Stimulated activated CD4-positive, alpha-beta T cell treated with anti-CD3 and anti-CD28 coated beads, Interleukin-2, amount 100 ng/mL, for 48 hours (primary cell): ENCODE data around the gene FZD1.

Source experiments
- DNase-seq, 2 donors: peaks; one replicate each; pipeline ENCODE4 v3.0.0-alpha.2; 2020

The FZD1 gene

GRCh38 chr7:91264046-91264923 lies at the start of gene FZD1:
Gene FZD1 (plus strand): TSS chr7:91264433. CDS start chr7:91264881, 448 bp downstream.
- peak; percentile 52 to 54 for DNase-seq

DNA sequence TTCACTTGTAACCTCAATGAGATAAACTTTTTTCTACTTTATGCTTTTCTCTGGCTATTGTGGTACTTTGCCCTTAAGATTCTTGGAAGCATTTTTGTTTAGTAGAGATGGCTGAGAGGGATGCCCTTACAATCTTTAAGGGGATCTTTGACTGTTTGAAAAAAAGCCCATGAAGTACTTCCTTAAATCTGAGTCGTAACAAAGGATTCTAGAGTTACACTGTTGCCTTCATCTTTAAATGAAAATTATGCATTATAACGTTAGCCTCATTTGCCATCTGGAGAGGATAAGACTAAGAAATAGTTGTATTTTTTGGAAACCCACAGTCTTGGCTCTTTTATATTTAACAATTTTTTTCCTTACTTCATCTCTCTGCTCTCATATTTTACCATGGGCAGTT lies 37.8 kb upstream of the FZD1 start:
- DNase-seq, result no peak

DNA sequence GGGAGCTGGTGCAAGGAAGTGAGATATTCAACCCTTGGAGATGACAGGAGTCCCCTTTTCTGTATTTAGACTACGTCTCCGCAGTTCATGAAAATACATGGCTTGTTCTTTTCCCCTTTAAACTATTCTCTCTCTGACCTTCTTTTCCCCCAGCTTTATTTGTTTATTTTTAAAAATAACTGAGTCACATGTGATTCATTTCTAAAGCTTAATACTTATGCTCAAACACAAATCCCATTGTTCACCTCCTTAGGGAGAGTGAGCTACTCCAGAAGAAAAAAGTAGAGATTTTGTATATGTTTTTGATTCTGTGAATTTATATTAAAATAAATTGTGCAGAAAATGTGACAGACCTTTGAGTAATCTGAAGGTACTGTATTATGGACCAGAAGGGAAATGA lies 35.9 kb upstream of the FZD1 start:
- no peak for DNase-seq

DNA sequence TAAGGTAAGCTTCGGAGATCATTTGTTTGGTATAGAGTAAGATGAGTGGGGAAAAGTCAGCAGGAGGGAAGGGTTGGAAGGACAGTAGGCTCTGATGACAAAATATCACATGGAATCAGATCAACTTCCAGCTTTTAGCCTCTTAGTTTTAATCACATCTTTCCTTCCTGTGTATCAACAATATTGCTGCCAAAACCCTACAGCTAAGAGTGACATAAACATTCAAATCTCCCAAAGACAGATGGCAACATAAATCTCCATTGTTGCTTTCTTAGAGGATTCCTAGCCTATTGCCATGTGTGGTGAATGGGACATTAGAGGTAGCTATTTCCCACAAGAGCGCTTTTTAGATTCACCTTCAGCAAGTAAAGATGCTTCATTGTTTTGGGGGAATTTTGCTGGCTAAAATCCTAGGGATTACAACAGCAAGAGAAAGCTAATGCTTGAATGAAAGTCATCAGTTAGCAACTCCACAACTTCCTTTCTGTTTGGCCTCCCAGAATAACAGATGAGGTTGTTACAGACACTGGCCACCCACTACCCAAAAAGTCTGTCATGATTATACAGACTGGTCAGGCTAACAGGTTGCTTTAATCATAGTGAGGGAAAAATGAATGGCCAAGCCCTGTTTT lies 35.2 kb upstream of the FZD1 start:
- no peak for DNase-seq

DNA sequence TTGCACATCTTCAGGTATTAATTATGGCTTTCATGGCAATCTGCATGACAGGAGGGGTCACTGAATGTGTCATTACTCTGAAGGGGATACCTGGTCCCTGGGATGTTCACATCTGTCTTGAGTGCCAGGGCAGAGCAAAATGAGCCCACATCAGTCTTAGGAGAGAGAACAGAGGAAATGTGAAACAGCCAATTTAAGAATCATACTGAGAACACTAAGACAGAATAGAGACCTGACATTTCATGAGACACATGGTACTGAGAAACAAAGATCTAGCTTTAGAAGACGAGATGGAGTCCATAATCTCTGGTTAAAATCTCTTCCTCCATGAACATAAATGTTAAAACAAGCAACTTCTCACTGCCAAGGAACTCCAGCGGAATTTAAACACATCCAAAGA lies 34.1 kb upstream of the FZD1 start:
- DNase-seq, result no peak

GRCh38 chr7:91230503-91230902 lies 33.7 kb upstream of the FZD1 start:
- DNase-seq, result no peak

GRCh38 chr7:91233212-91233611 lies 31.0 kb upstream of the FZD1 start:
- DNase-seq, result no peak

- no peak for DNase-seq
These were observed 28.9 kb upstream of the FZD1 start for GRCh38 chr7:91235211-91235832.

DNA sequence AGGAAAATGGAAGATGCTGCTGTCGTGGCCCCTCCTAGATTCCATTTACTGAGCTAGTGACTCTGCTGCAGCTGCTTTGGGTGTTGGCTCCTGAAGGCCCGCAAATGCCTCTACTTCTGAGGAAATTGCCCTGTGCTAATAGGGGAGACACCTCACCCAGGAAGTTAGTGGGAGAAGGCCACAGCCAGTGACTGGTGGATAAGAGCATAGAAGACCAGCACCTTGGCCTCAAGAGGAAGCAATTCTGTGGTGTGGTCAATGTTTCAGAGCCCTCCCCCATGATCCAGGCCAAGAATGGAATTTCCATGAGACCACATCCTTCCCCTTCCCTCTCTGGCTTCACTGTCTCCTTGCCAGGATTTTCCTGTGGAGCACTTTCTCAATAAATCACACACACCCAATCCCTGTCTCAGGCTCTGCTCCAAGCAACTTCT lies 25.0 kb upstream of the FZD1 start:
- DNase-seq, result no peak

DNA sequence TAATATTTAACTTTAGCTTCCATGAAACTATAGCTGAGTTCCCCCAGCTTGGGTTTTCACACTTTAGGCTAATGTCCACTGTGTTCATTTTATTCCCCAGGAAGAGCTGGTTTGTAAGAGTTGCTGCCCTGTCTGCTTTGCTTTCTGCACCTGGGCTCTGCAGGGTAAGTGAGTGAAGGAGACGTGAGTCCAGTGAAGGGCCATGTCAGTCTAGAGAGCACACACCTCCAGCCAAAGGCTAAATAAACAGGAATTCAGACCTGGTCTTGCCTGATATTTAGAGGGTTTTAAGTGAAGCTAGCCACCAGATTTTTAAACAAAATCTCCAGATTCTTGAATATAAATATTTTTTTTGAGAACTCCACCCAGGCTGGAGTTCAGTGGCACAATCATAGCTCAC lies 24.5 kb upstream of the FZD1 start:
- DNase-seq, result no peak

GRCh38 chr7:91240376-91240941 lies 23.8 kb upstream of the FZD1 start:
- no peak for DNase-seq

GRCh38 chr7:91242097-91242844 lies 22.0 kb upstream of the FZD1 start:
- DNase-seq, result no peak

GRCh38 chr7:91243591-91244301 lies 20.5 kb upstream of the FZD1 start:
- DNase-seq, result no peak

DNA sequence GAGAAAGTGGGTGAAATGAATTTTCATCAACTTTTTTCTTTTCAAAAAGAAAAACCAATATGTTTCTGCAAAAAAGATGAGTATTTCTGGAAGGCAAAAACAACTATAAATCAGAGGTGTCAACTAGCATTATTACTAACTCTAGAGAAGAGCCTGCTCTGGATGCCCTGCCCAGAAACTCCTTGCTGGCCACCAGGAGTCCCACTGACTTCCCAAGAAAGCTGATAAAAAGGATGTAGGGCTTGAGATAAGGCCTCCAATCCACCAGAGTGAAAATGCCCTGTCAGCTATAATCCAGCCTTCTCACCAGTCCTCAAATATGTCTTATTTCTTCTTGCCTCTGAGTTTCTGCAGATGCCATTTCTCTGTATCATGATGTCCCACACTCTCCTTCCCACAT lies 16.7 kb upstream of the FZD1 start:
- DNase-seq, result no peak

GRCh38 chr7:91248996-91249395 lies 15.2 kb upstream of the FZD1 start:
- no peak for DNase-seq

DNA sequence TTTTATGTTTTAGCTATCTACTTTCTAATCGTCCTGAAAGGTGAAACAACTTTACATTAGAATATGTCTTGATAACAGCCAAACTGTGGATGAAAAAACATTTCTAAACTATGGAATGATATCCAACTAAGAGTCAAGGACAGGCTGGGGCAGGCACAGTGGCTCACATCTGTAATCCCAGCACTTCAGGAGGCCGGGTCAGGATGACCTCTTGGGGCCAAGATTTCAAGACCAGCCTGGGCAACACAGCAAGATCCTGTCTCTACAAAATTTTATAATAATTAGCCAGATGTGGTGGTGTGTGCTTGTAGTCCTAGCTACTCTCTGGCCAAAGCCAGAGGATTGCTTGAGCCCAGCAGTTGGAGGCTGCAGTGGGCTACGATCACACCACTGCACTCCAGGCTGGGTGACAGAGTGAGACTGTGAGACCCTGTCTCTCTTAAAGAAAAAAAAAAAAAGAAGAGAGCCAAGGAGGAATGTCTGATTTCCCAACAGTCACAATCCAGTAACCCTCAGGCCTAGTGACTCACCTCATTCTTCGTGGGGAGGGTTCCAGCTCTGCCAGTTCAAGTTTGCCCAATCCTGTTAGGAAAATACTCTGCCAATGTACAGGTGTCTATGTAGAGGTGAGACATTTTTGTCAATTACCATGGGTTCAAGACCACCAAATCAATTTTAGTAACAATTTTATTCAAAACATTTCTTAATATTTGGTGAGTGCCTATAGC lies 14.6 kb upstream of the FZD1 start:
- no peak for DNase-seq

DNA sequence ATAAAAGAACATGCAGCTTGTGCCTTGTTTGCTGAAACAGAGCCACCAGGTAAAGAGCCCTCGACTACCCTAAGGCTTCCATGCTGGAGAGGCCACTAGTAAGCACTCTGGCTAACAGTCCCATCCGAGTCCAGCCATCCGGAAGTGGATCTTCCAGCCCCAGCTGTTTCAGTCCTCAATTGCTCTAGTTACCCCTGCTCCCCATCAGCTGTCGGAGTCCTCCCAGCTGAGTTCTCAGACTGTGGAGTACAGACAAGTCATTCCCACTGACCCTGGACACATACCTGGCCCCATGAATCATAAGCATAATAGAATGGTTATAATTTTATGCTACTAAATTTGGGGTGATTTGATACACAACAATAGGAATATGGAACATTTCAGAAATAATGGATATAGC lies 13.5 kb upstream of the FZD1 start:
- no peak for DNase-seq

DNA sequence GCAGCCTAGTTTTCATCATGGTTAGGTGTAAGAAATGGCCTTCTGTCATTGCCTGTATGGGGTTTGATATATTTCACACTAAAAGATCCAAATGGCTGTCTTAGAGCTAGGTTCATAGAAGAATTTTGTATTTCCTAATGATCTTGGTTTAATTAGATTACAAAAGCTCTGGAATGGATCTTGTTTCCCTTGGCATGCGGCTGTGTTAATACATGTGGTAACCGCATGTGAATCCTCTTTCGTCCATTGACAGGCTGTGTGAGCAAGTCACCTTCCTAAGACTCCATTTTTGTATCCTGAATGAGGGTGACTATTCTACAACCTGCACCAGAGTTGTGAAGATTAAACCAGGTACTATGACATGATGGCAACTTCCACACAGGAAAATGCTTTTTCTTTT lies 12.4 kb upstream of the FZD1 start:
- no peak for DNase-seq

- no peak for DNase-seq
These were observed 718 bp upstream of the FZD1 start for GRCh38 chr7:91263384-91264045.

- no peak for DNase-seq
These were observed 870 bp downstream of the FZD1 start for GRCh38 chr7:91264924-91265681.
